GM08714 (cell line): ENCODE data around the gene PDZRN3.

ENCODE experiments used
- H3K4me3 ChIP-seq: fragments of 200-500 bp; sonication (Bioruptor generic); 2 replicates; pipeline ENCODE4 v1.5.1; 2014; ENCODE audit warnings: mild to moderate bottlenecking, low read length, inconsistent platforms
- ZNF274 ChIP-seq: IDR thresholded peaks from 2 replicates; pipeline ENCODE4 v1.6.1; 2012; ENCODE audit warnings: mild to moderate bottlenecking, low read depth, low read length

Gene PDZRN3

DNA sequence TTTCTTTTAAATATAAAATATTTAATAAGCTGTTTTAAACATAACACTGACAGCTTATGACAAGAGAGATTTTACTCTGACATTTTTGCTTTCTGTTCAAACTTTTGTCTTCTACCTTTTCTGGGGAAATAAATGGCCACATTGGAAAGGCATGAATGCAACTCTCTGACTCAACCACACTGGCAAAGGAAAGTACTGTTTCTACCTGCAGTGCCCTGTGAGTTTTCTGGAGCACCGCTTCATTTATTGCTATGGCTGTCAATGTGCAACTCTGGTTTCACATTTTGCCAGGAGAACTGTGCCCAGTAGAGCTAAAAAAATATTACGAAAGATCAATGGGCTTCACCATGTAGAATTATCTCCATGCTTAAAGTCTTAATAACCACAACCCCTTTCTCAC lies 15.1 kb downstream of the PDZRN3 start:
- no peak overlapping the region for H3K4me3 ChIP-seq
- no peak for TF ChIP-seq ZNF274

DNA sequence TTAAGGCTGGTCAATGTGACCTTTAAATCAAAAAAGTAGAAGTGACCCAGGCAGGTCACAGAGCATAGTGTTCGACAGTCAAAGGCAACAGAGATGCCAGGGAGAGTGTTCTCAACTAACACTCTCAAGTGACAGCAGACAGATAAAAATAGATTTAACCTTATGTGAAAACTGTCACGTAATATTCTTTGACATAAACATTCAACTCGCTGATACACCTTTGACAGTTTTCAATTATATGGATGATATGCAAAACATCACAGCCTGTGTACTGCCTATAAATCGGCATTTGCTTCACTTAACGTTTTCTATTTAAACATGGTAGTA lies 15.5 kb downstream of the PDZRN3 start:
- TF ChIP-seq ZNF274, result no peak

GRCh38 chr3:73608456-73609314 lies 16.1 kb downstream of the PDZRN3 start:
- H3K4me3 ChIP-seq, result no peak overlapping the region
- no peak for TF ChIP-seq ZNF274

More for the DNA sequence above, 15.5 kb downstream of the PDZRN3 start:
- no peak overlapping the region for H3K4me3 ChIP-seq

DNA sequence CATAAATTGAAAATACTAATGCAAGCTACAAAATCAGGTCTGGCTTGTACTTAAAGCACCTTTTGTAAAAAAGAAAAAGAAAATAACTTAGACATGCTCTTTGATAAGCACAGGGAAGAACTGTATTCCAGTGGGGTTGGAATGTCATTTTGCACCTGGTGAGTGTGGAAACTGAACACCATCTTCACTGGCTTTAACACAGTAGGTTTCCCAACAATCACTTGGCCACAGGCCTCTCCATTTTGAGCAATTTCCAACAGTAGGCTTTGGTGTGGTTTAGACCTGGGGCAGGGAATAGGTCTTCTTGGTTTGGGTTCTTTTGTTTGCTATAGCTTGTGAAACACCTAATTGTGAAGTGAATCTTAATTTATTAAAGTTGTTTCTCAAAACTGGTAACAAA lies 18.9 kb downstream of the PDZRN3 start:
- H3K4me3 ChIP-seq, result no peak overlapping the region
- TF ChIP-seq ZNF274, result no peak

DNA sequence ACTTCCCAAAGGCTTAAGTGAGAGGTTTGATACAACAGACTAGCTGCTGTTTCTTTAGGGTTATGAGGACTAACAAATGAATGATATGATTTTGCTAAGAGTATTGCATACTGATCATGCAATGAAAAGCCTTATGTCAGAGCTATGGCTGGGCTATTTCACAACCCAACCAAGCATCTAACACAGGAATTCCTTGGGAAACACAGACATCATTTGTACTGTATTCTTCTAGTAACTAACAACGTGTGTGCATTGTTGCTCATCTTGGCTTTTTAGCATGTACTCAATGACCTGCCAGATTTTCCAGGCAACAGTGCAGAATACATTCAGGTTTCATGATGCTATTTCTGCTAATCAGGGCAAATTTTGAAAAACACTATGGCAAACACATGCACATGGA lies 19.3 kb downstream of the PDZRN3 start:
- no peak for TF ChIP-seq ZNF274
- H3K4me3 ChIP-seq, result no peak overlapping the region

DNA sequence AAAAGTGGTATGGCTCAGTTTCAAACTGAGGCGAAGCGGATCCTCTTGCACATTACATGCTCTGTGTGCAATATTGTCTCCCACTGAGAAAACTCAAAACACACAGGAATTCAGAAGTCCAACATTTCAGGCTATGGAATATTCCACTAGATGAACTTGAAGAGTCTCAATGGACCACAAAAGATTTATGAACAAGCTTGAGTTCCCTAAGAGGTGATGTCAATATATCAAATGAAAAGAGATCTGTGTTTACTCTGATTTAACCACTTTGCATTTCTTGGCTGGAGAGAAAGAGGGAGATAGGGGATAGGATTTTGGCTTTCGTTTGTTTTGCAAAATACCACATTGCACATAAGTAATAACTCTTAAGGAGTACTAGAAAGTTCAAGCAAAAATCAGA lies 20.3 kb downstream of the PDZRN3 start:
- no peak for TF ChIP-seq ZNF274
- H3K4me3 ChIP-seq, result no peak overlapping the region

GRCh38 chr3:73603762-73604171 lies 21.0 kb downstream of the PDZRN3 start:
- no peak for TF ChIP-seq ZNF274
- no peak overlapping the region for H3K4me3 ChIP-seq

- TF ChIP-seq ZNF274, result no peak
- H3K4me3 ChIP-seq, result no peak overlapping the region
These were observed 22.6 kb downstream of the PDZRN3 start for GRCh38 chr3:73602170-73602569.

DNA sequence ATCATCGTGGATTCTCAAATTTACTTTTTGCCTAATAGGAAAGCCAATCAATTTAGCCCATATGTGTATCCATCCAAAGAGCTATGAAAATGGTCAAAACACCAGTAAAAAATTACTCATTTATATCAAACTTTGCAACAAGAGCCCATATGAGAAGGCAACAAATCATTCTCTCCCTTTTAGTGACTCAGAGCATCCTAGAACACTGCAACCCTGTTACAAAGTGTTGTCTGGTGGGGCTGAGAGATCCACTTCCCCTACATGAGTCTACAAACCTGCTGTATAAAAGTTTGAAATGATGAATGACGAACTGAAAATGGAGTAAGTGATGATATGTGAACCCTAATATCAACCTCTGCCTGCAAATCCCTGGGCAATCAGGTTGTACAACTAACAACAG lies 23.3 kb downstream of the PDZRN3 start:
- H3K4me3 ChIP-seq, result no peak overlapping the region
- TF ChIP-seq ZNF274, result no peak

DNA sequence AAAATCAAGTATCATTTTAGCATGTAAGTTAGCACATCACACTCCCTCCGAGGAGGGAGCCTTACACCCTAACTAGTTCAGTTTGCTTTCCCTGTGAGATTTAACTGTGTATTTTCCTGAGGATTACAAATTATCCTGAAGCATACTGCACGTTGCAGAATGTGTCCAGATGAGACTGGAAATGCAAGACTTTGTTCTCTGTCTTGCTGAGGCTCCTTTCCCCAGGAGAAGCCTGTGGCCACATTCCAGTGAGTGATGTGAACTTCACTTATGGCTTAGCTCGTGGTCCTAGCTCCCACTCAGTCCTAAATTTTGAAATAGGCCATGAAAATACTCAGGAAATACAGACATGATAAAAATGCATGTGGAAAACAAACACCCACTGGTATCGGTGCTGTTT lies 23.7 kb downstream of the PDZRN3 start:
- TF ChIP-seq ZNF274, result no peak

GRCh38 chr3:73600293-73600938 lies 24.3 kb downstream of the PDZRN3 start:
- no peak overlapping the region for H3K4me3 ChIP-seq
- no peak for TF ChIP-seq ZNF274

More for the DNA sequence above, 23.7 kb downstream of the PDZRN3 start:
- H3K4me3 ChIP-seq, result no peak overlapping the region

GRCh38 chr3:73599605-73600004 lies 25.1 kb downstream of the PDZRN3 start:
- H3K4me3 ChIP-seq, result no peak overlapping the region
- TF ChIP-seq ZNF274, result no peak

GRCh38 chr3:73597476-73597875 lies 27.3 kb downstream of the PDZRN3 start:
- no peak overlapping the region for H3K4me3 ChIP-seq
- TF ChIP-seq ZNF274, result no peak

DNA sequence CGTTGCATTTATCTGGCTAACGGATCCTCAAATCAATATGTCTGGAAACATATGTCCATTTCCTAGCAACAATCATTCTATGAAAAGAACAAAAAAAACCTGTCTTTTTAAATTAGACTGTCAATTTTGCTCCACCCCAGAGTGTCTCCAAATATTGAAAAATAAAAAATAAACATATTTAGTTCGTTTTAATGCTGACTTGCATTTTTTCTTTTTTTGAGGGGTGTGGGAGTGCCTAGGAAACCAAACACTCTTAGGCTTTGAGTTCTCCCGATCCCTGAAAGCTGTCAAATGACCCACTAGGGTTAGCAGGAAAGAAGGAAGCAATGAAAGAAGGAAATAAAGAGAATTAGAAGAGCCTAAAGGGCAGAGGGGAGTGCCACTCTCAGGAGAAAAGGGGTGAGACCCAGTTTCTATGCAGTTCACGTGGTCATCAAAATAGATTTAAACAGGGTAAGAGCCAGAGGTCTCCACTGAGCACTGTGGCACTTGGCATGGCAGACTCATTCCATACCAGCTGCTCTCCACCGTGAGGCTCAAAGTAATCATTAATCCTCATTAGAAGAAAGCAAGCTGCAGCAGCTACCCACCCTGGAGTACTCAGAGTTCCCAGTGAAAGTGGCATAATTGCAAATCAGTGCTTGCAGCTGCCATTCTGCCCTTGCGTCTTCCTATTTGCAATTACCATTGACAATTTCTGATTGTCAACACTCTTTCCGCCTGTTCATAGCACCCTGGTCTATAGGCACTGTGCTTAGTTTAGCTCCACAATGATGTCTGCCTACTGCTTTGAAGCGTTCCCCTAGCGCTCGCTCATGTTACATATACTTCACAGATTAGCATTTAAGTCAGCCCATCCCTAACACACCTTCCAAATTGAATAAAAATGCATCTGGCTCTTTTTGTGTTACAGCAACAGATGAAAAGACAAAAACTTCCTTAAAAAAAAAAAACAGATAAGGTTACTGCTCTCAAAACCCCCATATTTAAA lies 32.3 kb downstream of the PDZRN3 start:
- no peak overlapping the region for H3K4me3 ChIP-seq
- TF ChIP-seq ZNF274, result no peak

- no peak for TF ChIP-seq ZNF274
- no peak overlapping the region for H3K4me3 ChIP-seq
These were observed 33.4 kb downstream of the PDZRN3 start for GRCh38 chr3:73591286-73591800.
